NOMO-1 (cell line): Measurements from ENCODE around the gene ACAD11.
"Not testable (repeated sequence)": the region's sequence is repeated elsewhere in the genome, so short reads cannot be mapped to it uniquely, and the experiment has no call there.

Experiments used
- DNase-seq, 2 experiments: peaks; one replicate each; lab custom pipeline; 2025; ENCODE audit not compliant: unreplicated experiment in 2 of 2; lab: John Stamatoyannopoulos, UW

The ACAD11 gene

DNA sequence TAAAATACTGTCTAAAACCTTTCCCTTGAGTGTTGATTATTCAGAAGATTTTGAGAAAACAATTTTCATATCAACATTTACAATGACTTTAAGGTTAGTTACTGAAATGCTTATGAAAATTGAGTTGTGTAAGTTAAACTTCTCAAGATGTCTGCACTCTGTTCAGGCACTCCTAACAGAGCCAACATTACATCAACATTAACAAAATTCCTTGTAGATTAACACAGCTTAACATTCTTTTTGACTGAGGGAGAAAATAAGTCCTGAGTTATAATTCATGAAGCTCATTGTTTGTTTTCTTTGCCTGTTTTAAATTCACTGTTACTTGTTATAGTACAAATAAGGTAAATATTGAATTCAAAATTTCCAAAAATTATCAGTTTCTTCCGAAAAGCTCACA, 53.5 kb downstream of the ACAD11 start:
- no peak for DNase-seq

DNA sequence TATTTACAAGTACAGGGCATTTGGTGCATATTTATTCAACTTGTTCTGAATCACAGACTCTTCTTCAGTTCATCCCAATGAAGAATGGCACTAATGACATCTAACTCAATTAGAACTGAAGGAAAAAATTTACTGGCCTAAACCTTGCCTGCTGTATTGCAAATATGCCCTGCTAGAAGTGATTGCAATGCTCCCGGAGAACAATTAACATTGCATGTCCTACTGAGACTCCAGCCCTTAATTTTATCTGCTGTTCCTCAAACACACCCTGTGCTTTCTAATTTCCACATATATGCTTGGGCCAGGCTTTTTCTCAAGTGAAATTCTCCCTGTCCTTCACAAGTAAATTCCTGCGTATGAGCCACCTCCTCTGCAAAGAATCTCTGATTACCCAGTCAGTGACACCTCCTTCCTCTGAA, 54.2 kb downstream of the ACAD11 start:
- DNase-seq = no peak

DNA sequence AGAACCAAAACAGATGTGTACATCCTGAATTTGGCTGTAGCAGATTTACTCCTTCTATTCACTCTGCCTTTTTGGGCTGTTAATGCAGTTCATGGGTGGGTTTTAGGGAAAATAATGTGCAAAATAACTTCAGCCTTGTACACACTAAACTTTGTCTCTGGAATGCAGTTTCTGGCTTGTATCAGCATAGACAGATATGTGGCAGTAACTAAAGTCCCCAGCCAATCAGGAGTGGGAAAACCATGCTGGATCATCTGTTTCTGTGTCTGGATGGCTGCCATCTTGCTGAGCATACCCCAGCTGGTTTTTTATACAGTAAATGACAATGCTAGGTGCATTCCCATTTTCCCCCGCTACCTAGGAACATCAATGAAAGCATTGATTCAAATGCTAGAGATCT, 59.0 kb downstream of the ACAD11 start:
- DNase-seq = not testable (repeated sequence)

- DNase-seq = no peak
Measured at GRCh38 chr3:132598181-132598580, 61.4 kb downstream of the ACAD11 start.

DNA sequence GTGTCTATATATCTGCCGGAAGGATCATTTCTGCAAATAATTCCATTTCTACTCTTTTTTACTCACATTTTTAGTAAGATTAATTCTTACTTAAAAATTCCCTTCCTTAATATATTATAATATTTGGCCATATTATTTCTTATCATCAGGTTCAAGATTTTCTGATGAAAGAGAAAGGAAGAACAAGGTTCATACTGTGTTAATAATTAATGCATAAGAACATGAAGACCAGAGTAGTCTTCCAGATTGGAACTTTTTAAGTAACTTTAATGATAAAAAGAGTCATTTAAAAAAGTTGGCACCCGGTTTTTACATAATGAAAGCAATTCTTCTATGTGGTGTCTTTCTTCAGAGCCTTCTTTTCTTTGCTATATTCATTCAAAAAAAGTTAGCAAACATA, 61.9 kb downstream of the ACAD11 start:
- DNase-seq = no peak

DNA sequence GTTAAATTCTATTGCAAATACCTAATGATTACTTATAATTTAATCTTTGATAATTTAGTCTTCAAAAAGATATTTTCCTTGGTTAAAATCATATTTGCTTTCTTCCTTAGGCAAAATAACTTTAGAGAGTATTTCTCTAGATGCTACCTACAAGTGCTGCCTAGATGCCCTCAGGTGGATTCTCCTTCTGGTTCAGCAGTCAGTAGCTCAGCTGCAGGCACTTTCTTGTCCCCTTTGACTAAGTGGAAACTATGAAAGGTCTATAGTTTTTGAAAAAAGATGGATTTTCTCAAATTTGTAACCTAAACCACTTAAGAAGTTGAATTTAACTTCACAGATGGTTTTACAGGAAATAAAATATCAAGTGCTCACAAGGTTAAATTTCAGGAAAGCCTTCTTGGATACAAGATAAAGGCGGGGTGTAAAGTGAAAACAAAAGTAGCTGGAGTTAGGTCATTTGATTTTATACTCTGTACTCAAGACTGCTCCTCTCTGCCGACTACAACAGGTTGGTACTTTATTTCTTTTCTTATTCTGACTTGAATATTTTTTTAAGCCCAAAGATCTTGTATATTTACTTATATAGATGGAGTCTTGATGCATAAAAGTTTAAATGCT, 62.7 kb downstream of the ACAD11 start, which contains the start of gene ACKR4:
TSS of gene ACKR4 (plus strand) at position 455 of the 618 bp plus-strand sequence. CDS start 3,128 bp downstream, outside the sequence.
- no peak for DNase-seq

DNA sequence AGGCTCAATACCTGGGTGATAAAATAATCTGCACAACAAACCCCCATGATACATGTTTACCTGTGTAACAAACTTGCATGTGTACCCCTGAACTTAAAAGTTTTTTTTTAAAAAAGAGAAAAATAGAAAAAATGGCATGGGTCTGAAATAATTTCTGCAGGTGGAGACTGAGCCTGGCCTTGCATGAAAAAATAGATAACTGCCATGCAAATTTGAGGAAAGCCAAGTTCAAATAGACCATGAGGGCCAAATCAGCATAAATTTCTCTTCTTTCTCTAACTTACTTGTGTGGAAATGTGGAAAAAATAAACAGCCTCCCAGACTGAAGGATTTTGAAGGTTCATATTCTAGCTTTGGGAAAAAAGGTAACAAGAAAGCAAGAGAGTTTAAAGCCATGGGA, 63.3 kb downstream of the ACAD11 start:
- DNase-seq = no peak

DNA sequence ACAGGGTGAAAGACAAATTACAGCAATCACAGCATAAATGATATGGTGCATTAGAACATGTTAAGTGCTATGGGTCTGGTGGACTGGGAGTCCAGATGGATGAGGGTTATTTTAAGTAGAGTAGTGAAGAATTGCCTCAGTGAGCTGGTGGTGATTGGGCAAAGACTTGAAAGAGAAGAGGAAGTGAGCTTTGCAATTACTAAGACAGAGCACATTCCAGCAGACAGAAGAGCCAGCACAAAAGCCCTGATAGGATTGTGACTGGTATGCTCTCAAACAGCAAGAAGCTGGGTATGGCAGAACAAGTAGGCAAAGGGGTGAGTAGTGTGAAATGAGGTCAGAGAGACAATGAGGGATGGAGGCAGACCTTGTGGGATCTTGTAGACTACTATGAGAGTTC, 64.6 kb downstream of the ACAD11 start:
- DNase-seq = peak; percentile 63 to 91

- DNase-seq = no peak
Measured at GRCh38 chr3:132594498-132594897, 65.1 kb downstream of the ACAD11 start.

GRCh38 chr3:132593947-132594323, 65.7 kb downstream of the ACAD11 start:
- no peak for DNase-seq

DNA sequence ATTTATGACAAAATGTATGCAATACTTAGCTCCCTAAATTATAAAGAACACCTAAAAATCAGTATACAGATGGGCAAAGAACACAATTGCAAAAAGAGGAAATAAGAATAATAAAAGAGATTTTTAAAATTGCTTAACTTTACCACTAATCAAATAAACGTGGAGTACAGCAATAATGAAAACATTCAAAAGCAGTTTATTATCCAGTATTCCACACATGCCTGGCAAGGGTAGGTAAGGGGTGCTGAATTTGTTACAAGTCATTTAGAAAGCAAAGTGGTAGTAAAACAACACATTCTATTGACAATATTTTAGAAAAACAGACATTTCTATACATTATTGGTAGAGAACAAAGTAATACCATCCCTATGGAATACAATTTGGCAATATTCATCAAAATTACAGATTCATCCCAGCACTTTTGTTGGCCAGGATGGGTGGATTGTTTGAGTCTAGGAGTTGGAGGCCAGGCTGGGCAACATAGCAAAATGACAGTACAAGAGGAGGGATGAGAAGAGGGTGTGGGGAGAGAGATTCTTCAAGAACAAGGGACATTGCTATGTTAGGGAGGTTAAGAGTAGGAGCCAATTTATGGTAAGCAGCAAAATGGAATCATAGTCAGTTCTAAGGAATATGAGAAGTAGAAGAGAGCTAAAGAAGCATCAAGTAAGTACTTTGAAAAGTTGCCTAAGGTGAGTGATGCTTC, 66.2 kb downstream of the ACAD11 start:
- DNase-seq = peak; percentile 4 to 26

DNA sequence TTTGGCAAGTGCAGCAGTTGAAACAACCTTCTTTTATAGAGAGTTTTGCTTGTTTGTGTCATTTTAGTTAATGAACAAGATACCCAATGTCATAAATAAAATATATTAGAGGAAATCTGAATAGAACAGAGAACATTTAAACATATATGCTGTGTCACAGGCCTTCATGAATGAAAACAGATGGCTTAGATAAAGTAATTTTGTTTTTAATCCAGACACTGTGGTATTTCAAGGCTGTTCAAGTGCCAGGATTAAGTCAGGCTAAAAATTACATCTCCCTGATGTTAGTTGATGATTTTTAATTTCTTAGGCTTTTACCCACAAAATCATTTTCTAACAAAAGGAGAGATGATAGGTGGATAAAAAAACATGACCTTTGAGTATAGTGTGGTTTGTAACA, 67.4 kb downstream of the ACAD11 start:
- DNase-seq = no peak

DNA sequence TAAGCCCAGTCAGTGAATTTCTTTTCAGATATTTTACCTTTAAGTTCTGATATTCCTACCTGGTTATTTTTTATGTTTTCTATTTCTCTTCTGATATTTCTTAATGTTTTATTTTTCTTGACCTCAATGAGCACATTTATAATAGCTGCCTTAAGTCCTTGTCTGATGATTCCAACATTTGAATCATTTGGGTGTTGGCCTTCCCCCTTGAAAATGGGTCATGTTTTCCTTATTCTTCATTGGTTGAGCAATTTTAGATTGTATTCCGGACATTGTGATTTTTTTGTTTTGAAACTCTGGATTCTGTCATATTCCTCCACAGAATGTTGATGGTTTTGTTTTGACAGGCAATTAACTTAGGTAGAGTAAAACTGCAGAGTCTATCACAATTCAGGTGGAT, 72.2 kb downstream of the ACAD11 start:
- no peak for DNase-seq

GRCh38 chr3:132573797-132574211, 85.8 kb downstream of the ACAD11 start:
- DNase-seq = no peak

- no peak for DNase-seq
Measured at GRCh38 chr3:132570016-132570415, 89.6 kb downstream of the ACAD11 start.

- no peak for DNase-seq
Measured at GRCh38 chr3:132569580-132569979, 90.0 kb downstream of the ACAD11 start.

DNA sequence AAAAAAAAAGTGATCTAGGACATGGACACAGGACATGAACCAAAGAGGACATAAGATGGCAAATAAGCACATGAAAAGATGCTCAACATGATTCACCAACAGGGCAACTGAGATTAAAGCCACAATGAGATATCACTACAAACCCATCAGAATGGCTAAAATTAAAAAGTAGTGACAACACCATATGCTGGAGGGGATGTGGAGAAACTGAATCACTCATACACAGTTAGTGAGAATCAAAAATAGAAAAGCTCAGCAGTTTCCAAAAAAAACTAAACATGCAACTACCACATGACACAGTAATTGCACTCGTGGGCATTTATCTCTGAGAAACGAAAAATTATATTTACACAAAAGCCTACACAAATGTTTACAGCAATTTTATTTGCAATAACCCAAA, 90.5 kb downstream of the ACAD11 start:
- no peak for DNase-seq

DNA sequence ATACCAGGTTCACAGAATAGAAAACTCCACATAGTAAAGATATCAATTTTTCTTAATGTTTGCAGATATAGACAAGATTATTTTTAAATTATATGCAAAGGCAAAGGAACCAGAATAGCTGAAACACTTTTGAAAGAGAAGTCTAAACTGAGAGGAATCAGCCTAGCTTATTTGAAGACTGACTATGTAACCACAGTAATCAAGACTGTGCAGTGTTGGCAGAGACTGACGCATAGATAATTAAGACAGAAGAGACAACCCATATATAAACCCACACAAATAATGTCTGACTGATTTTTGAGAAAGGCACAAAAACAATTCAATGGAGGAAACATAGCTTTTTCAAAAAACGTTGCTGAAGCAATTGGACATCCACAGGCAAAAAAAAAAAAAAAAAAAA, 91.2 kb downstream of the ACAD11 start:
- DNase-seq = no peak

DNA sequence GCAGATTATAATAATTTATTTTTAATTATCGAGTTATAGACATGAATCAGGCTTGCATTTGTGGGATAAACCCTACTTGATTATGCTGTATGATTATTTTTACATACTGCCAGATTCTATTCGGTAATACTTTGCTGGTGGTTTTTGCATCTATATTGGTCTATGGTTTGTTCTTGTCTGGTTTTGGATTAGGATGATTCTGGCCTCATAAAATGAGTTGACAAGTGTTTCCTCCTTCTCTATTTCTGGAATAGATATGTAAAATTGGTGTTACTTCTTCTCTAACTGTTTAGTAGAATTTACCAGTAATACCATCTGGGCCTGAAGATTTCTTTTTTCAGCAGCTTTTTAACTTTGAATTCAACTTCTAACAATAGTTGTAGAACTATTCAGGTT, 95.5 kb downstream of the ACAD11 start:
- DNase-seq = peak in 1 of 2 experiments; percentile 10

- DNase-seq = peak in 1 of 2 experiments; percentile 58
Measured at GRCh38 chr3:132563420-132564069, 96.1 kb downstream of the ACAD11 start.

- DNase-seq = no peak
Measured at GRCh38 chr3:132561003-132561402, 98.6 kb downstream of the ACAD11 start.
